Measurements from ENCODE around the gene ACKR2. TPM values are rescaled to one million over a fixed set of nuclear protein-coding genes. Genes with fewer than 3 reads are reported as not detected.
"Not testable (repeated sequence)": the region's sequence is repeated elsewhere in the genome, so short reads cannot be mapped to it uniquely, and the experiment has no call there.

ACKR2 gene
- total RNA-seq, 1 experiment from 2014 or later: not detected

GRCh38 chr3:42855547-42856380, 46.5 kb downstream of the ACKR2 start:
- no peak for DNase-seq (ENCODE audit: low read depth)

GRCh38 chr3:42856544-42856943, 47.3 kb downstream of the ACKR2 start:
- DNase-seq (ENCODE audit: low read depth): no peak

- no peak for DNase-seq (ENCODE audit: low read depth)
These were observed 55.2 kb downstream of the ACKR2 start for GRCh38 chr3:42864321-42864950.

GRCh38 chr3:42865256-42865655, 56.0 kb downstream of the ACKR2 start:
- no peak for DNase-seq (ENCODE audit: low read depth)

GRCh38 chr3:42867138-42867537, 57.9 kb downstream of the ACKR2 start:
- DNase-seq (ENCODE audit: low read depth): no peak

GRCh38 chr3:42868841-42869240, 59.6 kb downstream of the ACKR2 start:
- DNase-seq (ENCODE audit: low read depth): no peak

- no peak for DNase-seq (ENCODE audit: low read depth)
These were observed 62.4 kb downstream of the ACKR2 start for GRCh38 chr3:42871592-42872196.

GRCh38 chr3:42872718-42873117, 63.5 kb downstream of the ACKR2 start:
- no peak for DNase-seq (ENCODE audit: low read depth)

GRCh38 chr3:42873221-42873982, 64.2 kb downstream of the ACKR2 start:
- no peak for DNase-seq (ENCODE audit: low read depth)

GRCh38 chr3:42874749-42875148, 65.5 kb downstream of the ACKR2 start:
- no peak for DNase-seq (ENCODE audit: low read depth)

- no peak for DNase-seq (ENCODE audit: low read depth)
These were observed 66.3 kb downstream of the ACKR2 start, which contains the start of gene CYP8B1 for GRCh38 chr3:42875325-42876151. TSS of gene CYP8B1 (minus strand) at chr3:42875879. CDS start at chr3:42875816, 63 bp downstream.

- no peak for DNase-seq (ENCODE audit: low read depth)
These were observed 67.2 kb downstream of the ACKR2 start for GRCh38 chr3:42876401-42876800.

GRCh38 chr3:42876940-42877720, 67.9 kb downstream of the ACKR2 start:
- no peak for DNase-seq (ENCODE audit: low read depth)

- no peak for DNase-seq (ENCODE audit: low read depth)
These were observed 68.6 kb downstream of the ACKR2 start for GRCh38 chr3:42877881-42878280.

- no peak for DNase-seq (ENCODE audit: low read depth)
These were observed 70.9 kb downstream of the ACKR2 start for GRCh38 chr3:42880183-42880582.

GRCh38 chr3:42880601-42881451, 71.6 kb downstream of the ACKR2 start:
- DNase-seq (ENCODE audit: low read depth): peak; percentile 82

- DNase-seq (ENCODE audit: low read depth): not testable (repeated sequence)
These were observed 74.1 kb downstream of the ACKR2 start for GRCh38 chr3:42883251-42883930.

- DNase-seq (ENCODE audit: low read depth): no peak
These were observed 75.1 kb downstream of the ACKR2 start for GRCh38 chr3:42884324-42884723.
